HepG2 (cell line): Measurements from ENCODE around the gene MT1G. TPM values are rescaled to one million over a fixed set of nuclear protein-coding genes. Genes with fewer than 3 reads are reported as not detected.

Experiments used
- DMAP1 ChIP-seq: IDR thresholded peaks from 2 replicates; pipeline ENCODE4 v1.6.1; 2016
- DNMT1 ChIP-seq: sonication (generic); formaldehyde crosslinking; IDR thresholded peaks from 2 replicates; pipeline ENCODE4 v1.5.1; 2020; ENCODE audit warnings: mild to moderate bottlenecking, missing genetic modification reagents
- E2F2 ChIP-seq: sonication (generic); formaldehyde crosslinking; IDR thresholded peaks from 2 replicates; pipeline ENCODE4 v1.4.0; 2020; ENCODE audit warnings: missing genetic modification reagents, borderline replicate concordance
- GFI1 ChIP-seq: sonication (generic); formaldehyde crosslinking; IDR thresholded peaks from 2 replicates; pipeline ENCODE4 v1.5.0; 2020; ENCODE audit warnings: missing genetic modification reagents, mild to moderate bottlenecking, borderline replicate concordance
- KDM3A ChIP-seq: IDR thresholded peaks from 2 replicates; pipeline ENCODE4 v1.6.1; 2018; ENCODE audit warnings: low read depth, missing compliant biosample characterization
- MIER2 ChIP-seq: IDR thresholded peaks from 2 replicates; pipeline ENCODE4 v1.6.1; 2016; ENCODE audit warnings: missing biosample characterization, missing genetic modification reagents
- PITX1 ChIP-seq: sonication (generic); formaldehyde crosslinking; IDR thresholded peaks from 2 replicates; pipeline ENCODE4 v1.5.1; 2020; ENCODE audit warnings: mild to moderate bottlenecking, missing genetic modification reagents
- POGZ ChIP-seq: sonication (generic); formaldehyde crosslinking; IDR thresholded peaks from 2 replicates; pipeline ENCODE4 v1.4.0; 2020; ENCODE audit warnings: mild to moderate bottlenecking, missing genetic modification reagents
- POLR2A ChIP-seq, 2 experiments: IDR thresholded peaks; 2 replicates each; pipeline ENCODE4 v1.6.1; 2011; ENCODE audit warnings: low read depth in 2 of 2, low read length in 2 of 2, mild to moderate bottlenecking in 1 of 2, moderate library complexity in 1 of 2; ENCODE audit not compliant: insufficient read depth in 1 of 2
- RARA ChIP-seq: IDR thresholded peaks from 2 replicates; pipeline ENCODE4 v1.6.1; 2016; ENCODE audit warnings: missing genetic modification reagents, missing compliant biosample characterization
- RXRB ChIP-seq: IDR thresholded peaks from 2 replicates; pipeline ENCODE4 v1.6.1; 2016; ENCODE audit warnings: borderline replicate concordance, missing genetic modification reagents, missing compliant biosample characterization
- TFE3 ChIP-seq: IDR thresholded peaks from 2 replicates; pipeline ENCODE4 v1.6.1; 2016
- TRIM24 ChIP-seq: sonication (generic); formaldehyde crosslinking; IDR thresholded peaks from 2 replicates; pipeline ENCODE4 v1.8.0; 2022; ENCODE audit warnings: mild to moderate bottlenecking, missing genetic modification reagents
- ZBTB8A ChIP-seq: sonication (generic); formaldehyde crosslinking; IDR thresholded peaks from 2 replicates; pipeline ENCODE4 v1.4.0; 2020; ENCODE audit warnings: mild to moderate bottlenecking, low read depth, missing genetic modification reagents, borderline replicate concordance
- ZFP62 ChIP-seq: sonication (generic); formaldehyde crosslinking; IDR thresholded peaks from 2 replicates; pipeline ENCODE4 v1.4.0; 2020; ENCODE audit warnings: missing genetic modification reagents
- ZNF724P ChIP-seq: sonication (generic); formaldehyde crosslinking; IDR thresholded peaks from 2 replicates; pipeline ENCODE4 v1.8.0; 2022; ENCODE audit warnings: missing genetic modification reagents, borderline replicate concordance
- ZSCAN12 ChIP-seq: sonication (generic); formaldehyde crosslinking; IDR thresholded peaks from 2 replicates; pipeline ENCODE4 v1.9.0; 2021; ENCODE audit warnings: mild to moderate bottlenecking, missing genetic modification reagents
- ZSCAN29 ChIP-seq: sonication (generic); formaldehyde crosslinking; conservative IDR thresholded peaks from 2 replicates; pipeline ENCODE4 v1.4.0; 2020; ENCODE audit warnings: mild to moderate bottlenecking, missing genetic modification reagents
- polyA plus RNA-seq, 8 experiments: library from polyadenylated mRNA; depleted of rRNA in 3 of 8; stranded (reverse) in 7 of 8; unstranded in 1 of 8; fragments of >200 nt; fragmentation: Illumina TruSeq in 4 of 8; extraction: Trizol in 4 of 8; gene quantifications; 2 replicates each; pipeline versions ENCODE4 v1.2.1 to v1.2.3, GENCODE V29; 2011 to 2016; ENCODE audit warnings: low read depth in 4 of 8, missing spikeins in 1 of 8, mixed read lengths in 1 of 8; ENCODE audit not compliant: insufficient read depth in 1 of 8
- total RNA-seq, 5 experiments: library from RNA; depleted of rRNA; stranded (reverse); fragments of >200 nt; fragmentation: Illumina TruSeq; extraction: Trizol; gene quantifications; 2 replicates each; pipeline ENCODE4 v1.2.3, GENCODE V29; 2016; ENCODE audit warnings: low read depth in 1 of 5
- TF ChIP-seq, protein P1 (sequence below): sonication (generic); formaldehyde crosslinking; IDR thresholded peaks from 2 replicates; pipeline ENCODE4 v1.8.1; 2023; ENCODE audit warnings: missing genetic modification reagents, mild to moderate bottlenecking, borderline replicate concordance
- TF ChIP-seq, protein P2 (sequence below): IDR thresholded peaks from 2 replicates; pipeline ENCODE4 v1.6.1; 2016; ENCODE audit warnings: missing compliant biosample characterization, missing genetic modification reagents, borderline replicate concordance
- TF ChIP-seq, protein P3 (sequence below): sonication (generic); formaldehyde crosslinking; conservative IDR thresholded peaks from 2 replicates; pipeline ENCODE4 v1.4.0; 2020; ENCODE audit warnings: mild to moderate bottlenecking, missing genetic modification reagents, moderate library complexity

The MT1G gene
- total and polyA plus RNA-seq, 2 of the 13 experiments (the other 11 are each of a cell fraction or from before 2014, with no cell fraction given): 3.6 to 377 TPM

DNA sequence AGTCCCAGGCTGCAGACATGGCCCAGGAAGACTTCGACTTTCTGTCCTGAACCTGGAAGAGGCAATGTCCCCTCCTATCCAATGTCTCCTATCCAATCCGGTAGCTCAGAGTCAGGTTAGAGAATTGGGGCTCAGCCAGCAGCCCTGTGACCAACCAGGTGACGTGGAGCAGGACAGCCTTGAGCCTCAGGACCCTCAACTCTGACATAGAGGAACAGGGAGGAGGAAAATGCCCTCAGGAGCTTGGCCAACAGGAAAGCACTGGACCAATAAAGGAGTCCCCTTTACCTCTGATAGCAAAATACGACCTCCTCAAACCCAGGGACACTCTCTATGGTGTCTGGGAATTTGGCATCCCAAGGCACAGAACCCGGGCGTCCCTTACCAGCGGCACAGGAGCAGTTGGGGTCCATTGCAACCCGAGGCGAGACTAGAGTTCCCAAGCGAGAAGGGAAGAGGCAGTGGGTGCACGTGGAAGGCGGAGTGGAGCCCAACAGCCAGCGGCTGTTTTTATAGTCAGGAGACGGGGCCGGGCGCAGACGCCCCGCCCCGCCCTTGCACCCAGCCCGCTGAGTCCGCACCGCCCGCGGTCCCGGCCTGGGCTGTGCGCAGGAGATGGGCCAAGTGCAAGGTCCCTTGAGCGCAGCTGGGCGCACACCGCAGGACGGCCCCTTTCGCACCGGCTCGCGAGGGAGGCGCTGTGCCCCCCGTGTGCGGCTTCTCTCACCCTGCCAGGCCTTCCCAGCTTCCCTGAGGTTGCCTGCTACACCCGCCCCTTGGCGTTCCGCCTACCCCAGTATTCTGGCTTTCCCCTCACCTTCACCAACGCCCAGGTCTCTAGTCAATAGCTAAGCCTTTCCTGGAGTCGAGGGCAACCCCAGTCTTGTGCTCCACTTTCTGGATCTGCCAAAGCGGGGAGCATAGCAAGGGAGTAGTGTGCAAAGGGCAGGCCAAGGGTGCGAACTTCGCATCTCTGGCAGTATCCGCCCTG lies at the start of gene MT1G (continued):
- 0 out of 2 replicates have a peak, but pooled peaks have one; percentile 78 for TF ChIP-seq E2F2 (CRISPR knock-in tag)
- TF ChIP-seq POGZ (CRISPR knock-in tag): 0 out of 2 replicates have a peak, but pooled peaks have one; percentile 3
- TF ChIP-seq ZNF724P (CRISPR knock-in tag): no peak
- TF ChIP-seq ZFP62: 0 out of 2 replicates have a peak, but pooled peaks have one; percentile 61
- peak; percentile 45; the same call in 1 of the 2 replicates for TF ChIP-seq PITX1 (CRISPR knock-in tag)
- TF ChIP-seq GFI1 (CRISPR knock-in tag): 0 out of 2 replicates have a peak, but pooled peaks have one; percentile 39
- TF ChIP-seq RARA (CRISPR knock-in tag): peak; percentile 40; the same call in 1 of the 2 replicates
- TF ChIP-seq TRIM24: no peak
- TF ChIP-seq, protein P1, sequence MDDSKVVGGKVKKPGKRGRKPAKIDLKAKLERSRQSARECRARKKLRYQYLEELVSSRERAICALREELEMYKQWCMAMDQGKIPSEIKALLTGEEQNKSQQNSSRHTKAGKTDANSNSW: 0 out of 2 replicates have a peak, but pooled peaks have one; percentile 42
- peak; percentile 89 to 90 for TF ChIP-seq POLR2A (IDR thresholded peaks at IDR 0.05; ENCODE audit: insufficient read depth in 1 of 2, low read depth in 2 of 2, low read length in 2 of 2)
- no peak for TF ChIP-seq ZSCAN12
- TF ChIP-seq DMAP1 (CRISPR knock-in tag): peak; percentile 62
- TF ChIP-seq MIER2 (CRISPR knock-in tag): no peak
- 0 out of 2 replicates have a peak, but pooled peaks have one; percentile 16 for TF ChIP-seq TFE3 (CRISPR knock-in tag)
- TF ChIP-seq, protein P2, sequence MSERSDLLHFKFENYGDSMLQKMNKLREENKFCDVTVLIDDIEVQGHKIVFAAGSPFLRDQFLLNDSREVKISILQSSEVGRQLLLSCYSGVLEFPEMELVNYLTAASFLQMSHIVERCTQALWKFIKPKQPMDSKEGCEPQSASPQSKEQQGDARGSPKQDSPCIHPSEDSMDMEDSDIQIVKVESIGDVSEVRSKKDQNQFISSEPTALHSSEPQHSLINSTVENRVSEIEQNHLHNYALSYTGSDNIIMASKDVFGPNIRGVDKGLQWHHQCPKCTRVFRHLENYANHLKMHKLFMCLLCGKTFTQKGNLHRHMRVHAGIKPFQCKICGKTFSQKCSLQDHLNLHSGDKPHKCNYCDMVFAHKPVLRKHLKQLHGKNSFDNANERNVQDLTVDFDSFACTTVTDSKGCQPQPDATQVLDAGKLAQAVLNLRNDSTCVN: no peak
- peak; percentile 75; the same call in 1 of the 2 replicates for TF ChIP-seq ZSCAN29 (CRISPR knock-in tag)
- TF ChIP-seq RXRB (CRISPR knock-in tag): peak; percentile 35; the same call in 1 of the 2 replicates
- peak; percentile 42; the same call in 1 of the 2 replicates for TF ChIP-seq DNMT1 (CRISPR knock-in tag)
- TF ChIP-seq ZBTB8A (CRISPR knock-in tag): peak; percentile 64; the same call in 1 of the 2 replicates
- TF ChIP-seq, protein P3, sequence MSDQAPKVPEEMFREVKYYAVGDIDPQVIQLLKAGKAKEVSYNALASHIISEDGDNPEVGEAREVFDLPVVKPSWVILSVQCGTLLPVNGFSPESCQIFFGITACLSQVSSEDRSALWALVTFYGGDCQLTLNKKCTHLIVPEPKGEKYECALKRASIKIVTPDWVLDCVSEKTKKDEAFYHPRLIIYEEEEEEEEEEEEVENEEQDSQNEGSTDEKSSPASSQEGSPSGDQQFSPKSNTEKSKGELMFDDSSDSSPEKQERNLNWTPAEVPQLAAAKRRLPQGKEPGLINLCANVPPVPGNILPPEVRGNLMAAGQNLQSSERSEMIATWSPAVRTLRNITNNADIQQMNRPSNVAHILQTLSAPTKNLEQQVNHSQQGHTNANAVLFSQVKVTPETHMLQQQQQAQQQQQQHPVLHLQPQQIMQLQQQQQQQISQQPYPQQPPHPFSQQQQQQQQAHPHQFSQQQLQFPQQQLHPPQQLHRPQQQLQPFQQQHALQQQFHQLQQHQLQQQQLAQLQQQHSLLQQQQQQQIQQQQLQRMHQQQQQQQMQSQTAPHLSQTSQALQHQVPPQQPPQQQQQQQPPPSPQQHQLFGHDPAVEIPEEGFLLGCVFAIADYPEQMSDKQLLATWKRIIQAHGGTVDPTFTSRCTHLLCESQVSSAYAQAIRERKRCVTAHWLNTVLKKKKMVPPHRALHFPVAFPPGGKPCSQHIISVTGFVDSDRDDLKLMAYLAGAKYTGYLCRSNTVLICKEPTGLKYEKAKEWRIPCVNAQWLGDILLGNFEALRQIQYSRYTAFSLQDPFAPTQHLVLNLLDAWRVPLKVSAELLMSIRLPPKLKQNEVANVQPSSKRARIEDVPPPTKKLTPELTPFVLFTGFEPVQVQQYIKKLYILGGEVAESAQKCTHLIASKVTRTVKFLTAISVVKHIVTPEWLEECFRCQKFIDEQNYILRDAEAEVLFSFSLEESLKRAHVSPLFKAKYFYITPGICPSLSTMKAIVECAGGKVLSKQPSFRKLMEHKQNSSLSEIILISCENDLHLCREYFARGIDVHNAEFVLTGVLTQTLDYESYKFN: peak; percentile 36
- peak; percentile 65; the same call in 1 of the 2 replicates for TF ChIP-seq KDM3A (CRISPR knock-in tag)
